Tibial nerve (tissue), 3 donors: ENCODE results near the gene ZNF174.

Experiments
- POLR2A ChIP-seq, 2 donors: fragments of 450-650 bp; IDR thresholded peaks; one replicate each; pipeline ENCODE4 v1.6.1; 2017; ENCODE audit warnings: antibody characterized with exemption in 2 of 2, mild to moderate bottlenecking in 2 of 2, moderate library complexity in 2 of 2
- TF ChIP-seq, protein P1 (sequence below), 5 experiments: fragments of 200-600 bp in 3 of 5; fragments of 450-650 bp in 2 of 5; sonication (generic) in 3 of 5; IDR thresholded peaks; one replicate each; pipeline ENCODE4 v1.5.1; 2016 to 2019; ENCODE audit warnings: antibody characterized with exemption in 5 of 5, mild to moderate bottlenecking in 3 of 5, moderate library complexity in 2 of 5

DNA sequence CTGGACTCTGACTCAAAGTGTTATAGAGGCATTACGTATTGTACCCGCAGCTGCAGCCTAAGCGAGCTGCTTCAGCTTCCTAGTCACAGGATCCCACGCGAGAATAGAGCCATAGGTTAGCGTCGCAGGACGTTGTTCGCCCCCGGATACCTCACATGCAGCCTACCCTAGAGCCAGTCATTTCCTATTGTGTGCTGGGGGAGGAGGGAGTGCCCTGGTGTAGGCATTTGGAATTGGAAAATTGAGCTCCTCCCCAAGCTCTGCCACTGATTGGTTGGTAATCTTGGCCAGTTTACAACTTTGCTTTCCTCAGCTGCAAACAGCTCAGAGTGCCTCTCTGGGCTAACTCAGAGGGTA, 43.0 kb downstream of the ZNF174 start:
- TF ChIP-seq, protein P1, sequence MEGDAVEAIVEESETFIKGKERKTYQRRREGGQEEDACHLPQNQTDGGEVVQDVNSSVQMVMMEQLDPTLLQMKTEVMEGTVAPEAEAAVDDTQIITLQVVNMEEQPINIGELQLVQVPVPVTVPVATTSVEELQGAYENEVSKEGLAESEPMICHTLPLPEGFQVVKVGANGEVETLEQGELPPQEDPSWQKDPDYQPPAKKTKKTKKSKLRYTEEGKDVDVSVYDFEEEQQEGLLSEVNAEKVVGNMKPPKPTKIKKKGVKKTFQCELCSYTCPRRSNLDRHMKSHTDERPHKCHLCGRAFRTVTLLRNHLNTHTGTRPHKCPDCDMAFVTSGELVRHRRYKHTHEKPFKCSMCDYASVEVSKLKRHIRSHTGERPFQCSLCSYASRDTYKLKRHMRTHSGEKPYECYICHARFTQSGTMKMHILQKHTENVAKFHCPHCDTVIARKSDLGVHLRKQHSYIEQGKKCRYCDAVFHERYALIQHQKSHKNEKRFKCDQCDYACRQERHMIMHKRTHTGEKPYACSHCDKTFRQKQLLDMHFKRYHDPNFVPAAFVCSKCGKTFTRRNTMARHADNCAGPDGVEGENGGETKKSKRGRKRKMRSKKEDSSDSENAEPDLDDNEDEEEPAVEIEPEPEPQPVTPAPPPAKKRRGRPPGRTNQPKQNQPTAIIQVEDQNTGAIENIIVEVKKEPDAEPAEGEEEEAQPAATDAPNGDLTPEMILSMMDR (IDR thresholded peaks at IDR 0.05) = no peak
- no peak for TF ChIP-seq POLR2A (IDR thresholded peaks at IDR 0.05)
